Measurements from ENCODE around the gene RNASE11.
"Not testable (repeated sequence)": the region's sequence is repeated elsewhere in the genome, so short reads cannot be mapped to it uniquely, and the experiment has no call there.

RNASE11 gene

DNA sequence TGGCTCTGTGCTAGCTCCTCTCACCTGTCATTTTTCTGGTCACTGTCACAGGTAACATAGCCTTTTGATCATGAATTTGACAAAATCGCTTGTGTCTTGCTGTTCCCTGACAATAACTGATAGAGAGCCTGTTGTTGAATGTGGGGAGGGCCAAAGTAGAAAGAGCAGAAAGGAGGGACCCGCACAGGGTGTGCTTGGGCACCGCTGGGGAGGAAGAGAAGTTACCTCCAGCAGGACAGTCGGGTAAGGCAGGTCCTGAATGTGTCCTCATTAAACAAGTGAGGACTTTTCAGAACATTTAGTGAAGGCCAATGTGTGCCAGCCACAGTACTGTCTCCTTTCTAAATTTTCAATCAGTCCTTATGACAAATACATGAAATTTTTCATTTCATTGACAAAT is 3.4 kb upstream of the RNASE11 start, which contains the start of gene RNASE12:
Gene RNASE12 (minus strand): TSS at position 142 of the 400 bp plus-strand sequence. CDS start 653 bp downstream, outside the sequence.
- in situ Hi-C loops (cut with HindIII; ENCODE audit: low pct_unique_long_range_greater_than_20kb, low sequenced_read_pairs), result no loop called here
- DNase-seq (ENCODE audit: low read depth in 1 of 2, low spot score in 1 of 2), result no peak

DNA sequence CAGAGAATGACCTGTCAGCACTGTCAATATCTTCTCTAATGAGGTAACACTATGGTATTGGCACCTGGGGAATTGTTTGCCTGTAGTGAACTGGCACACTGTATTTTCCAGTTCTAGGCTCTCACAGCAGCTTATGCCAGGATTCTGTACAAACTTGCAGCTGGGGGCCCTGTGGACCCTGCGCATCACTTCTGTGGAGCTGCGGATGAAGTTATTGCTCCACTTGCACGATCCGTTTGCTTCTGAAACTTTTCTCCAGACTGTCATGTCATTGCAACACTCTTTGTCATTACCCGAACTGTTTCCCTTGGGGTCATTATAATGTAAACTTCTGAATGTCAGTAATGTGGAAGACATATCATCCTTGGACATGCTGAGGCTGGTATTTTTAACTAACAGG is 3.9 kb downstream of the RNASE11 start:
- DNase-seq (ENCODE audit: low read depth in 1 of 2, low spot score in 1 of 2), result no peak
- in situ Hi-C loops (cut with HindIII; ENCODE audit: low pct_unique_long_range_greater_than_20kb, low sequenced_read_pairs), result no loop called here

More for the DNA sequence above, 3.4 kb upstream of the RNASE11 start, which contains the start of gene RNASE12:
- TF ChIP-seq JUND (IDR thresholded peaks at IDR 0.05; ENCODE audit: low read depth), result no peak

DNA sequence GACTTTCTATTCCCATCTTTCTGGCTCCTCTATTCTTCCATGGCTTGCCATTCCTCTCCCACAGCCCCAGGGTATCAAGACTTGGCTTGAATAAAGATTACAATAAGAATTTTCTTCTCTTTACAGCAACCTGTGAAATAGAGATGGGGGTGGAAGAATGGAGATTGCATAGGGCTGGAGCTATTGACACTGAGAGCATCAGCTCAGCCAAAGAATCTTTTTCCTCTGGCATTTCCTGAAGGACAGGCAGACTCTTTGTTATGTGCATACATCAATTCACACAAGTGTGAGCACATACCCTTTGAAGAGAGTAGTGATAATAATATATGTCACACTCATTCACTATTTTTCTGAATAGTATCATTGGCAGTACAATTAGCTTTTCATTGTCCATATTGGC is 4.7 kb downstream of the RNASE11 start:
- in situ Hi-C loops (cut with HindIII; ENCODE audit: low pct_unique_long_range_greater_than_20kb, low sequenced_read_pairs), result no loop called here
- TF ChIP-seq JUND (IDR thresholded peaks at IDR 0.05; ENCODE audit: low read depth), result no peak
- DNase-seq (ENCODE audit: low read depth in 1 of 2, low spot score in 1 of 2), result no peak

More for the DNA sequence above, 3.9 kb downstream of the RNASE11 start:
- no peak for TF ChIP-seq JUND (IDR thresholded peaks at IDR 0.05; ENCODE audit: low read depth)

DNA sequence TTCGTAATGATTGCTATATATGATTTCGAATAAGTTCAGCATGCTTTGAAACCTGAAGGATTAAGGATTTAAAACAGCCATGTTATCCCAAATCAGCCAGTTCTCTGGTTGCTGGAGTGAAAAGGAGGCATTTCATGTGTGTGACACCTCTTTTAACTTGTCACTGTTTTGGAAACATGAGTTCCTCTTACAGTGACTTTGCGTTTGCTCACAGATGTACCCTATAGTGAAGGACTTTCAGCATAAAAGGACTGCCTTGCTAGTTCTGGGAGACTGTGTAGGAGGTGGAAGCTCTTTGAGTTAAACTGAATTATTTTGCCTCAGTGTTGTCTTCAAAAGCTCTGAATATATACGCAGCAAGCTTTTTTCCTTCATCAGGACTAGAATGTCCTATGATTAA is 7.6 kb downstream of the RNASE11 start:
- in situ Hi-C loops (cut with HindIII; ENCODE audit: low pct_unique_long_range_greater_than_20kb, low sequenced_read_pairs), result no loop called here
- no peak for TF ChIP-seq JUND (IDR thresholded peaks at IDR 0.05; ENCODE audit: low read depth)
- no peak for DNase-seq (ENCODE audit: low read depth in 1 of 2, low spot score in 1 of 2)

DNA sequence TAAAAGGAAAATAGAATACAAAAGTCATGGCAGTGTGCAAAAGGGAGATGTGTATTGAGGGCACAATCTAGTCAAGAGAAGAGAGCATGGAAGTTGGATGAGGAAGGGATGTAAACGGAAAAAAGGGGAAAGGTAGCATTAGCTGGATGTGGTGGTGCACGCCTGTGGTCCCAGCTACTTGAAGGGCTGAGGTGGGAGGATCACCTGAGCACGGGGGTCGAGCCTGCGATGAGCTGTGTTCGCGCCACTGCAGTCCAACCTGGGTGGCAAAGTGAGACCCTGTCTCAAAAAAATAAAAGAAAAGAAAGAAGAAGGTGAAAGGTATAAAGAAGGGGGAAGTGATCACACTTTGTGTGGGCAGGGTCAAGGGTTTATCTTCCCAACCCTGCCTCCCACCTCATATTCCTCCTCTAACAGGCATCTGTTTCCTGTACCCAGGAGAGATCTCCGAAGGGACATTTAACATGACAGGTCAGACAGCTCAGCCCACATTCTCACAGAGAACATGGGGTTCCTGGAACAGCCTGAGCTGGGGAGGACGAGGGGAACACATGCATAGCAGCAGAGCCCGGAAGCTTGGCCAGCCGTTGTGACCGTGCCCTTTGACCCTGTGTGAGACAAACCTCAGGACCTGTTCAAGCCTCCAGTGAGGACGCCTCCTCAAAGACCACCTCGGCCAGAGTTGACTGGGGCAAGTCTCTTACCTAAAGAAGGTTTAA is 8.9 kb downstream of the RNASE11 start:
- in situ Hi-C loops (cut with HindIII; ENCODE audit: low pct_unique_long_range_greater_than_20kb, low sequenced_read_pairs), result no loop called here
- no peak for DNase-seq (ENCODE audit: low read depth in 1 of 2, low spot score in 1 of 2)
- no peak for TF ChIP-seq JUND (IDR thresholded peaks at IDR 0.05; ENCODE audit: low read depth)

DNA sequence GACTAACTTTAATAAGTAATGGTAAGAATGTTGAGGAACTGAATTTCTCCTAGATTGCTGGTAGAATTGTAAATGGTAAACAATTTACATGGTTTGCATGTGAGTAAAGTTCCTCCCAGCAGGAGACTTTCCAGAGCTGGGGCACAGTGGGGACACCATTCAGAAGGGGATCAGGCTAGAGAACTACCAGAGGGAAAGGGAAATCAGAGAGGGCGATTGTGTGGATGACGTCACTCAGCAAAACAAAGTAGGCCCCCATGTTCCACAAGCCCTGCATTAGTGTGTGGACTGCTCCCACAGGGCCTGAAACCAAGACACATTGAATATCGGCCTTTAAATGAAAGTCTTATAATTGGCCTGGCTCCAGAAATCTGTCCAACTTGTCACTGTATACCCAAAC is 9.5 kb downstream of the RNASE11 start:
- TF ChIP-seq JUND (IDR thresholded peaks at IDR 0.05; ENCODE audit: low read depth), result no peak
- in situ Hi-C loops (cut with HindIII; ENCODE audit: low pct_unique_long_range_greater_than_20kb, low sequenced_read_pairs), result no loop called here
- no peak for DNase-seq (ENCODE audit: low read depth in 1 of 2, low spot score in 1 of 2)

DNA sequence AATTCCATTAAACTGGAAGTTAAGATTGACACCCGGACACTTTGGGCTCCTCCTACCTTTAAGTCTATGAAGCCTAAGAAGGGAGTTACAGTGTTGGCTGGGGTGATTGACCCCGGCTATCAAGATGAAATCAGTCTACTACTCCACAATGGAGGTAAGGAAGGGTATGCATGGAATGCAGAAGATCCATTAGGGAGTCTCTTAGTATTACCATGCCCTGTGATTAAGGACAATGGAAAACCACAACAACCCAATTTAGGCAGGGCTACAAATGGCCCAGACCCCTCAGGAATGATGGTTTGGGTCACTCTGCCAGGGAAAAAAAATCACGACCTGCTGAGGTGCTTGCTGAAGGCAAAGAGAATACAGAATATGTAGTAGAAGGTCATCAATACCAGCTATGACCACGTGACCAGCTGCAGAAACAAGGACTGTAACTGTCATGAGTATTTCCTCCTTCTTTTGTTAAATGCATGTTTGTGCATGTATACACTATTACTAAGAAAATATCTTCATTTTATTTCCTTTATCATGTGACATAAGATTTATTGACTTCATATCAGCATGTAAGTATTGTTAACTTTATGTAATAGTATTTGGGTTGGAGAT is 15.3 kb downstream of the RNASE11 start:
- in situ Hi-C loops (cut with HindIII; ENCODE audit: low pct_unique_long_range_greater_than_20kb, low sequenced_read_pairs); DNase-seq (ENCODE audit: low read depth in 1 of 2, low spot score in 1 of 2): not testable (repeated sequence)

DNA sequence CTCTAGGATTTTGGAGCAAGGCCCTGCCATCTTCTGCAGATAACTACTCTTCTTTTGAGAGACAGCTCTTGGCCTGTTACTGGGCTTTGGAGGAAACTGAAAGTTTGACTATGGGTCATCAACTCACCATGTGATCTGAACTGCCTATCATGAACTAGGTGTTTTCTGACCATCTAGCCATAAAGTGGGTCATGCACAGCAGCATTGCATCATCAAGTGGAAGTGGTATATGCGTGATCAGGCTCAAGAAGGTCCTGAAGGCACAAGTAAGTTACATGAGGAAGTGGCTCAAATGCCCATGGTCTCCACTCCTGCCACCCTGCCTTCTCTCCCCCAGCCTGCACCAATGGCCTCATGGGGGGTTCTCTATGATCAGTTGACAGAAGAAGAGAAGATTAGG is 17.1 kb downstream of the RNASE11 start:
- in situ Hi-C loops (cut with HindIII; ENCODE audit: low pct_unique_long_range_greater_than_20kb, low sequenced_read_pairs); DNase-seq (ENCODE audit: low read depth in 1 of 2, low spot score in 1 of 2): not testable (repeated sequence)

DNA sequence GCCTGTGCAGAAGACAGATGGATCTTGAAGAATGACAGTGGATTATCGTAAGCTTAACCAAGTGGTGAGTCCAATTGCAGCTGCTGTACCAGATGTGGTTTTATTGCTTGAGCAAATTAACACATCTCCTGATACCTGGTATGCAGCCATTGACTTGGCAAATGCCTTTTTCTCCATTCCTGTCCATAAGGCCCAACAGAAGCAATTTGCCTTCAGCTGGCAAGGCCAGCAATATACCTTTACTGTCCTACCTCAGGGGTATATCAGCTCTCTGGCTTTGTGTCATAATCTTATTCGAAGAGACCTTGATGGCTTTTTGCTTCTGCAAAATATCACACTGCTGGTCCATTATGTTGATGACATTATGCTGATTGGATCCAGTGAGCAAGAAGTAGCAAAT is 17.9 kb downstream of the RNASE11 start:
- DNase-seq (ENCODE audit: low read depth in 1 of 2, low spot score in 1 of 2); in situ Hi-C loops (cut with HindIII; ENCODE audit: low pct_unique_long_range_greater_than_20kb, low sequenced_read_pairs): not testable (repeated sequence)

DNA sequence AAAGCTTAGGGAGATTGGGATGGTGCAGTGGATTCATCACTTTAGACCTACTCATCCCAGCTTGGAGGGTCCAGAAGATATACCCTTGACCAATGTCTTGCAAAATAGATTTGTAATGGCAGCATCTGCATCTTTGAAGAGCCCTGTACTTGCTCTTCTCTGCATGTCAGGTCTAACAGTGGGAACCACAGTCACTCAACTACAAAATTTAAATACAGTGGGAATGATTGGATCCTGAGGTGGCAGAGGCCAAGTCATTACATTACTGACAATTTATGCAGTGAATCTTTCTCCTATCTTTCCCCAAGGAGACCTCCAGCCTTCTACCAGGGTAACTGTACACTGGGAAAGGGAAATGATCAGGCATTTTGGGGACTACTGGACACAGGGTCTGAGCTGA is 18.7 kb downstream of the RNASE11 start:
- TF ChIP-seq JUND (IDR thresholded peaks at IDR 0.05; ENCODE audit: low read depth), result no peak
- DNase-seq (ENCODE audit: low read depth in 1 of 2, low spot score in 1 of 2), result no peak
- in situ Hi-C loops (cut with HindIII; ENCODE audit: low pct_unique_long_range_greater_than_20kb, low sequenced_read_pairs), result no loop called here

DNA sequence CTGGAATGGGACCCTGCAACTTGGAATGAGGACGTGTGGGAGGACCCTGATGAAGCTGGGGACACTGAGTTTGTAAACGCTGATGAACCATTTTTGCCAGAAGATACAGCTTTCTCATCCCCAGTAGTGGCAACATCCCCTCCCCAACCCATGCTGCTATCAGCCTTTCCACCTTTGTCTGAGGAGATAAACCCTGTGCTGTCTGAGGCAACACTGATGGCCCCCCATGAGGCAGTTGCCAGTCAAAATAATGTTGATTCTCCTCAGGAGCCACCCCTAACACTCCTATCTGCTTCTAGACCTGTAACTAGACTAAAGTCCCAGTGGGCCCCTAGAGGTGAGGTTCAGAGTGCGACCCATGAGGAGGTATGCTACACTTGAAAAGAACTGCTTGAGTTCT is 19.4 kb downstream of the RNASE11 start:
- no peak for DNase-seq (ENCODE audit: low read depth in 1 of 2, low spot score in 1 of 2)
- in situ Hi-C loops (cut with HindIII; ENCODE audit: low pct_unique_long_range_greater_than_20kb, low sequenced_read_pairs), result no loop called here

DNA sequence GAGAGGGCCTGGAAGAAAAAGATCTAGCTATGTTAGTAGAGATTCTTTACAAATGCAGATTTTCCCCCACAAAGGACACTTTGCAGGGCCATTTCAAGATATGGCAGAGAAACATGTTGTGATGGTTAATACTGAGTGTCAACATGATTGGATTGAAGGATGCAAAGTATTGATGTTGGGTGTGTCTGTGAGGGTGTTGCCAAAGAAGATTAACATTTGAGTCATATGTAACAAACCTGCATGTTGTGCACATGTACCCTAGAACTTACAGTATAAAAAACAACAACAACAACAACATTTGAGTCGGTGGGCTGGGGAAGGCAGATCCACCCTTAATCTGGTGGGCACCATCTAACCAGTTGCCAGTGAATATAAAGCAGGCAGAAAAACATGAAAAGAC is 20.6 kb downstream of the RNASE11 start:
- in situ Hi-C loops (cut with HindIII; ENCODE audit: low pct_unique_long_range_greater_than_20kb, low sequenced_read_pairs); DNase-seq (ENCODE audit: low read depth in 1 of 2, low spot score in 1 of 2): not testable (repeated sequence)

More for the DNA sequence above, 19.4 kb downstream of the RNASE11 start:
- no peak for TF ChIP-seq JUND (IDR thresholded peaks at IDR 0.05; ENCODE audit: low read depth)

DNA sequence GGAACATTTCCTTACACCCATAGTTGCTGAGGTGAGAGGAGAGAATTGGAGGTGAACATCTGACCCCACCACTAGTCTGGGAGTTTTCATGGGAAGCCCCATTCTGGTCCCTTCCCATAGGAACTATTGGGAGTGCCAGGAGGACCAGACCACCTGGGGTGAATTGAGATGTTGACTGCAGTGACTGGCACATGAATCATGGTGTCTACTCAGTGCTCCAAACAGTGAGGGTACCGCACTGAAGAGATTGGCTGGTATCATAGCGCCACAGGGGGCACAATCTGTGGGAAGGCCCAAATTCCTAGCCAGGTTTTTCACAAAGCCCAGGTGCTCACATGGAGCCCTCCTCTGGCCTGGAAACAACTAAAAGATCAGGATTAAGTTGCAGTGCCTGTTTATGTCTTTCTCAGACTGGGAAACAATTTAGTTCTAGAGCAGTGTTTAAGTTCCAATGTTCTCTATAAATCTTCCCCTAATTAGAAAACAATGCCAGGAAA is 23.3 kb downstream of the RNASE11 start:
- no peak for DNase-seq (ENCODE audit: low read depth in 1 of 2, low spot score in 1 of 2)
- in situ Hi-C loops (cut with HindIII; ENCODE audit: low pct_unique_long_range_greater_than_20kb, low sequenced_read_pairs), result no loop called here
- TF ChIP-seq JUND (IDR thresholded peaks at IDR 0.05; ENCODE audit: low read depth), result no peak

Data from T47D (cell line).